HG03159 (cell line): ENCODE data around the gene APOBEC3F.
A peak's percentile ranks its signal among the peaks of the same experiment; 100 is the strongest.
"Not testable (repeated sequence)": the region's sequence is repeated elsewhere in the genome, so short reads cannot be mapped to it uniquely, and the experiment has no call there.

Experiments used
- ATAC-seq: cut with Tn5 transposase; IDR thresholded peaks from one replicate; pipeline ENCODE4 v1.9.1; 2021; ENCODE audit warnings: mild to moderate bottlenecking, moderate library complexity; ENCODE audit not compliant: unreplicated experiment

The APOBEC3F gene

GRCh38 chr22:39068033-39068785 is 27.5 kb downstream of the APOBEC3F start:
- ATAC-seq = no peak

- no peak for ATAC-seq
These were observed 29.5 kb downstream of the APOBEC3F start for GRCh38 chr22:39070186-39070585.

- not testable (repeated sequence) for ATAC-seq
These were observed 31.9 kb downstream of the APOBEC3F start for GRCh38 chr22:39072581-39072981.

- no peak for ATAC-seq
These were observed 33.3 kb downstream of the APOBEC3F start for GRCh38 chr22:39073981-39074380.

- ATAC-seq = not testable (repeated sequence)
These were observed 35.7 kb downstream of the APOBEC3F start for GRCh38 chr22:39076155-39077025.

GRCh38 chr22:39077026-39077840 is 36.6 kb downstream of the APOBEC3F start, which contains the start of gene APOBEC3G:
APOBEC3G (plus strand) TSS chr22:39077275; CDS start chr22:39077362, 87 bp downstream.
- peak; percentile 84 for ATAC-seq

- not testable (repeated sequence) for ATAC-seq
These were observed 37.2 kb downstream of the APOBEC3F start for GRCh38 chr22:39077912-39078311.

GRCh38 chr22:39078329-39078728 is 37.7 kb downstream of the APOBEC3F start:
- no peak for ATAC-seq

- ATAC-seq = not testable (repeated sequence)
These were observed 38.5 kb downstream of the APOBEC3F start for GRCh38 chr22:39079054-39079637.

- no peak for ATAC-seq
These were observed 39.5 kb downstream of the APOBEC3F start for GRCh38 chr22:39080052-39080762.

- ATAC-seq = no peak
These were observed 40.4 kb downstream of the APOBEC3F start for GRCh38 chr22:39081016-39081415.

GRCh38 chr22:39081598-39081997 is 40.9 kb downstream of the APOBEC3F start:
- no peak for ATAC-seq

GRCh38 chr22:39083212-39084165 is 42.8 kb downstream of the APOBEC3F start:
- no peak for ATAC-seq

GRCh38 chr22:39084666-39085065 is 44.0 kb downstream of the APOBEC3F start:
- ATAC-seq = no peak

GRCh38 chr22:39087098-39087497 is 46.4 kb downstream of the APOBEC3F start:
- ATAC-seq = no peak

- ATAC-seq = no peak
These were observed 47.4 kb downstream of the APOBEC3F start for GRCh38 chr22:39087881-39088684.

- ATAC-seq = no peak
These were observed 48.0 kb downstream of the APOBEC3F start for GRCh38 chr22:39088685-39089032.

GRCh38 chr22:39089928-39090327 is 49.3 kb downstream of the APOBEC3F start:
- no peak for ATAC-seq
